Cardiac muscle cell (in vitro differentiated cells and primary cell): ENCODE data around the gene CCDC85C. TPM values are rescaled to one million over a fixed set of nuclear protein-coding genes. Genes with fewer than 3 reads are reported as not detected.
A peak's percentile ranks its signal among the peaks of the same experiment; 100 is the strongest.

Experiments used
- DNase-seq, 2 donors: peaks; one replicate each; pipeline versions ENCODE4 v3.0.0 to v3.0.0-alpha.2; 2010 to 2017; ENCODE audit warnings: low read depth in 1 of 2, low spot score in 1 of 2
- H3K27ac ChIP-seq: fragments of 200-600 bp; sonication (generic); 2 replicates; pipeline ENCODE4 v1.5.1; 2016
- H3K27me3 ChIP-seq: fragments of 200-600 bp; sonication (generic); 2 replicates; pipeline ENCODE4 v1.6.0; 2016; ENCODE audit warnings: control low read depth
- H3K36me3 ChIP-seq: fragments of 200-600 bp; sonication (generic); 2 replicates; pipeline ENCODE4 v1.5.1; 2016; ENCODE audit warnings: control low read depth
- H3K4me1 ChIP-seq: fragments of 200-600 bp; sonication (generic); 2 replicates; pipeline ENCODE4 v1.8.1; 2017; ENCODE audit warnings: low read depth, mild to moderate bottlenecking, mixed run types
- H3K4me3 ChIP-seq: fragments of 200-600 bp; sonication (generic); 2 replicates; pipeline ENCODE4 v1.5.1; 2016; ENCODE audit warnings: mild to moderate bottlenecking
- H3K9me3 ChIP-seq: fragments of 200-600 bp; sonication (generic); 2 replicates; pipeline ENCODE4 v1.5.1; 2017; ENCODE audit warnings: low read depth, mild to moderate bottlenecking, control low read depth
- polyA plus RNA-seq: library from polyadenylated mRNA; unstranded; fragments of >200 nt; fragmentation: Nextera tagmentation; extraction: Ambion mirVana; gene quantifications from 2 replicates; pipeline ENCODE4 v1.2.1, GENCODE V29; 2016
- total RNA-seq: library from RNA; depleted of rRNA; stranded (reverse); fragments of >200 nt; gene quantifications from 2 replicates; pipeline ENCODE4 v1.2.3, GENCODE V29; 2016
- TF ChIP-seq, protein P1 (sequence below): IDR thresholded peaks from 2 replicates; pipeline ENCODE4 v1.5.1; 2012; ENCODE audit warnings: low read depth, mild to moderate bottlenecking, low read length

Gene CCDC85C
- total and polyA plus RNA-seq, 2 experiments from 2014 or later, result 39.6 to 45.7 TPM

DNA sequence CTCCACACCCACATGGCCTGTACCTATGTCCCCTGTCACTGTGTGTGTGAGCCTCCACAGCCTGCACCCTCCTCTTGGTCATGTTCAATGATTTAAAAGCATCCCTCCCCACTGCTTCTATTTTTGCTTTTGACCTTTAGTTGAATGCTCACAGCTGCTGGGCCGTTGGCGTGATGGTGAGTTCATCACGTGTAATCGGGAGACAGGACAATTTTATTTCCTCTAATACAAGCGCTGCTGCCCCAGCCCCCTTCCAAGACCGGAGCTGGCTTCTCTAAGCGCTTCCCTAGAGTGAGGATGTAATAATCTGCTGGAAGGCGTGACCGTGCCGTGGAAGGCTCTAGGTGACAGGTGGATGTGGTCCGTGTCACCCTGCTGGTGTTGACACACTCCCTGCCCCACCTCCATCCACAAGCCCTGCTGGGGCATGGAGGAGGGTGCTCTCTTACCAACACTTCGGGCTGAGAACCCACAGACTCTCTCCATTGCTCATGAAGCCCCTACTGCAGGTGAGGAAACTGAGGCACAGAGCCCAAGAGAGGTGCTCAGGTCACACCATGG lies 25.4 kb downstream of the CCDC85C start:
- H3K4me3 ChIP-seq, result no peak overlapping the region
- H3K4me1 ChIP-seq, result peaks cover 63% of the 10 kb centered on the region
- H3K27me3 ChIP-seq, result no peaks in the 10 kb centered on the region
- no peaks in the 10 kb centered on the region for H3K36me3 ChIP-seq
- H3K27ac ChIP-seq, result peak overlapping the region; percentile 94
- H3K9me3 ChIP-seq, result no peaks in the 10 kb centered on the region
- no peak for DNase-seq
- TF ChIP-seq, protein P1, sequence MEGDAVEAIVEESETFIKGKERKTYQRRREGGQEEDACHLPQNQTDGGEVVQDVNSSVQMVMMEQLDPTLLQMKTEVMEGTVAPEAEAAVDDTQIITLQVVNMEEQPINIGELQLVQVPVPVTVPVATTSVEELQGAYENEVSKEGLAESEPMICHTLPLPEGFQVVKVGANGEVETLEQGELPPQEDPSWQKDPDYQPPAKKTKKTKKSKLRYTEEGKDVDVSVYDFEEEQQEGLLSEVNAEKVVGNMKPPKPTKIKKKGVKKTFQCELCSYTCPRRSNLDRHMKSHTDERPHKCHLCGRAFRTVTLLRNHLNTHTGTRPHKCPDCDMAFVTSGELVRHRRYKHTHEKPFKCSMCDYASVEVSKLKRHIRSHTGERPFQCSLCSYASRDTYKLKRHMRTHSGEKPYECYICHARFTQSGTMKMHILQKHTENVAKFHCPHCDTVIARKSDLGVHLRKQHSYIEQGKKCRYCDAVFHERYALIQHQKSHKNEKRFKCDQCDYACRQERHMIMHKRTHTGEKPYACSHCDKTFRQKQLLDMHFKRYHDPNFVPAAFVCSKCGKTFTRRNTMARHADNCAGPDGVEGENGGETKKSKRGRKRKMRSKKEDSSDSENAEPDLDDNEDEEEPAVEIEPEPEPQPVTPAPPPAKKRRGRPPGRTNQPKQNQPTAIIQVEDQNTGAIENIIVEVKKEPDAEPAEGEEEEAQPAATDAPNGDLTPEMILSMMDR, result no peak

DNA sequence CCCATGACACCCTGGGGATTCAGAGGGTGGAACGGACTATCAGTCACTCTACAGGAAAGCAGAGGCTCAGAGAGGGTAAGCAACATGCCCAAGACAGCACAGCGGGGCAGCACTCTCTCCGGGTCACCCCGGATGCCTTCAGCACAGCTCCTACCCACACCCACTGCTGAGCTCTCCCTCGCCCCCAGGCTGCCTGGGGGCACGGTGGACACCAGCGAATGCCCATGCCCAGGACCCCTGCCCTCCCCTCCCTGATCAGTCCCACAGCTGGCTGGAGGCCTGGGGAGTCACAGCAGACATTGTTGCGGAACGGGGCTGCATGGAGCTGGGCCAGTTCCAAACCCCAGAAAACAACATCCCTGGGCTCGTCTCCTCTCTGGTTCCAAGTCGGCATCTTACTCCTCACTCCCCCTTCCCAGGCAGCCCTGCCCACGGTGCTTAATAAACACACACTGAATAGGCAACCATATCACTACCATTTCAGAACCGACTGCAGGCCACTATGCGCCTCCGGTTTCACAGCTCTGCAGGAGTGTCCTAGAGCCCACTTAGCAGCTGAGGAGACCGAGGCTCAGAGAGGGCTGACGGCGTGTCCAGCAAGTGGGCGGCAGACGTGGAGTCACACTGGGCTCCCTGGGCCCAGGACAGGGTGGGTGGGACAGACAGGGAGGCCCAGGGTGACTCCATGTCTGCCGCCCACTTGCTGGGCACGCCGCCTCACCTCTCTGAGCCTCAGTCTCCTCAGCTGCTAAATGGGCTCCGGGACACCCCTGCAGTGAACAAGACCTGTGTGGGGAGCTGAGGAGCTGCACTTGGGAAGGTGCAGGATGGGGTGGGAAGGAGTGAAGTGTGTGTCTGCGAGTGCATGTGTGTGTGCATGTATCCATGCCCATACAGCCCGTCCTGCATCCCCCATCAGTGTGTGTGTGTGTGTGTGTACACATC lies 27.0 kb downstream of the CCDC85C start:
- Histone ChIP-seq H3K4me1 (peaks cover 79% of the 10 kb centered on the region), H3K9me3 (no peaks in the 10 kb centered on the region), H3K27ac (peak overlapping the region; percentile 98), H3K27me3 (no peaks in the 10 kb centered on the region), H3K4me3 (no peak overlapping the region), H3K36me3 (no peaks in the 10 kb centered on the region)
- TF ChIP-seq, protein P1, result no peak
- DNase-seq, result no peak

DNA sequence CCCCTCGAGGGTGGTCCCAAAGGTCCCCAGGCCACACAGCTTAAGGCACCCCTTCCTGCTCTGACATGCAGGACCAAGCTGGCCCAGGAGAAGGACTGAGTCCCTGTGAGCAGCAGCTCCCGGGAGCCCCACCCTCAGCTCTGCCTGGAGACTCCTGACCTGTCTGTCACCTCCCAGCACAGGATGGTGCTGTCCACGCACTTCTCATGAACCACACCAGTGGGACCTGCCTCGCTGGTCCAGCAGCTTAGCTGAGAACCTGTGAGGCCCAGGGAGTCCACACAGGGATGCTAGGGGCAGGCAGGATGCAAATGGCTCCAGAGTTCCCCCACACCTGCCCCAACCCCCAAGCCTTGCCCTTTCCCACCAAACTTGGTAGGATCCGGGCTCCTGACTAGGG lies 27.7 kb downstream of the CCDC85C start:
- H3K4me3 ChIP-seq, result no peak overlapping the region
- H3K27ac ChIP-seq, result peak overlapping the region; percentile 98
- H3K9me3 ChIP-seq, result no peaks in the 10 kb centered on the region
- peak in 1 of 2 donors; percentile 36 for DNase-seq
- TF ChIP-seq, protein P1, result no peak
- no peaks in the 10 kb centered on the region for H3K27me3 ChIP-seq
- H3K4me1 ChIP-seq, result peaks cover 81% of the 10 kb centered on the region
- no peaks in the 10 kb centered on the region for H3K36me3 ChIP-seq

DNA sequence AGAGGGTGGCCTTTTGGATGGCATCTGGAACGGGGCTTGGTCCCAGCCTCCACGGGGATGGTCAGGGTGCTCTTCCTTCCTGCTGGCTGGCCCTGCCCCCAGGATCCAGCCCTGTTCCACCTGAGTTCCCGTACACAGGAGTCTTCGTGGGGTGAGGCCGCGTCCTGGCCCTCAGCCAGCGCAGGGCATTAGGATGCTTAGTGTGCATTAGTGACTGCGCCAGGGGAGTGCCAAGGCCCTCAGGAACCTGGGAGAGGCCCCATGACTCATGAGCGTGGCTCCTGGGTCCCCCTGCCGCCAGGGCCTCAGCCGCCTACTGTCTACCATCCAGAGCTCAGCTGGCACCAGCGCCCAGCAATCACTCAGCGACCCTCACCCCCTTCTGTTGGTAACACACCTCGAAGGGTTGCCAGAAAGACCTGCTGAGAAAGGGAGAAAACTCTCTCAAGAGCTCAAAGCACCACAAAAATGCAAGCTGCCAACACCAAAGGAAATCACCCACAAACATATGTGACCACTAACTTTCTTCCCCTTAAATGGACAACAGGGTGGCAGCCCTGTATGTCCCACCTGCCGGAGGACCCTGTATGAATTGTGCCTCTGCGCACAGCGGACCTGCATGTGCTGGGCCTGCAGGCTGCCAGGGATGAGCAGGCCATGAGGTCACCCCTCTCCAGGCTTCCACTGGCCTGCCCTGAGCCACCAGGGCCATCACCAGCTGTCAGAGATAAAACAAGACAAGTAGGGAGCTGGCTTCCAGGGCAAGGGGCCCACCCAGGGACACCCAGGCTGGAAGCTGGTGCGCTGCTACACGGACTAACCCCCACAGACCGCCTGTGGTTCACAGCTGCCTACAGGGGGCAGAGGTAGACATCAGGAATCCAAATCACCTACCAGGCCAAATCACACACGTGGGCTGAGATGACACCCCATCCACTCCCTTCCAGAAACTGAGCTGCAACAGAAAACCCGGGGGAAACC lies 28.7 kb downstream of the CCDC85C start:
- H3K27me3 ChIP-seq, result no peaks in the 10 kb centered on the region
- H3K36me3 ChIP-seq, result no peaks in the 10 kb centered on the region
- peak in 1 of 2 donors; percentile 47 for DNase-seq
- H3K27ac ChIP-seq, result peak overlapping the region; percentile 98
- TF ChIP-seq, protein P1, result peak; percentile 34
- H3K4me3 ChIP-seq, result no peak overlapping the region
- H3K9me3 ChIP-seq, result no peaks in the 10 kb centered on the region
- H3K4me1 ChIP-seq, result peaks cover 84% of the 10 kb centered on the region
